Brain microvascular endothelial cell (primary cell): Measurements from ENCODE around the gene GP1BB.

ENCODE experiments used
- DNase-seq: peaks from one replicate; pipeline ENCODE4 v3.0.0-alpha.2; 2020
- H3K27ac ChIP-seq: fragments of 250-450 bp; sonication (Bioruptor Pico); 2 replicates; pipeline ENCODE4 v1.5.1; 2020; ENCODE audit warnings: mild to moderate bottlenecking, moderate library complexity
- H3K27me3 ChIP-seq: fragments of 250-450 bp; sonication (Bioruptor Pico); replicated peaks from 2 replicates; pipeline ENCODE4 v1.5.1; 2020; ENCODE audit warnings: mild to moderate bottlenecking
- H3K36me3 ChIP-seq: fragments of 250-450 bp; sonication (Bioruptor Pico); replicated peaks from 2 replicates; pipeline ENCODE4 v1.5.1; 2020; ENCODE audit warnings: mild to moderate bottlenecking
- H3K4me3 ChIP-seq: 2 replicates; pipeline ENCODE4 v1.5.1; 2011; ENCODE audit warnings: low read depth, mild to moderate bottlenecking, control low read depth, low read length, moderate library complexity
- in situ Hi-C: cut with HindIII; loops from 2 replicates; pipeline ENCODE4 v1.10.0; 2017; ENCODE audit warnings: low sequenced_read_pairs, low pct_ligation_motif_present
- TF ChIP-seq, protein P1 (sequence below): IDR thresholded peaks from 2 replicates; pipeline ENCODE4 v1.5.1; 2011; ENCODE audit warnings: low read depth, mild to moderate bottlenecking, moderate library complexity, low read length, control low read depth, inconsistent platforms; ENCODE audit errors: missing control alignments

Gene GP1BB

DNA sequence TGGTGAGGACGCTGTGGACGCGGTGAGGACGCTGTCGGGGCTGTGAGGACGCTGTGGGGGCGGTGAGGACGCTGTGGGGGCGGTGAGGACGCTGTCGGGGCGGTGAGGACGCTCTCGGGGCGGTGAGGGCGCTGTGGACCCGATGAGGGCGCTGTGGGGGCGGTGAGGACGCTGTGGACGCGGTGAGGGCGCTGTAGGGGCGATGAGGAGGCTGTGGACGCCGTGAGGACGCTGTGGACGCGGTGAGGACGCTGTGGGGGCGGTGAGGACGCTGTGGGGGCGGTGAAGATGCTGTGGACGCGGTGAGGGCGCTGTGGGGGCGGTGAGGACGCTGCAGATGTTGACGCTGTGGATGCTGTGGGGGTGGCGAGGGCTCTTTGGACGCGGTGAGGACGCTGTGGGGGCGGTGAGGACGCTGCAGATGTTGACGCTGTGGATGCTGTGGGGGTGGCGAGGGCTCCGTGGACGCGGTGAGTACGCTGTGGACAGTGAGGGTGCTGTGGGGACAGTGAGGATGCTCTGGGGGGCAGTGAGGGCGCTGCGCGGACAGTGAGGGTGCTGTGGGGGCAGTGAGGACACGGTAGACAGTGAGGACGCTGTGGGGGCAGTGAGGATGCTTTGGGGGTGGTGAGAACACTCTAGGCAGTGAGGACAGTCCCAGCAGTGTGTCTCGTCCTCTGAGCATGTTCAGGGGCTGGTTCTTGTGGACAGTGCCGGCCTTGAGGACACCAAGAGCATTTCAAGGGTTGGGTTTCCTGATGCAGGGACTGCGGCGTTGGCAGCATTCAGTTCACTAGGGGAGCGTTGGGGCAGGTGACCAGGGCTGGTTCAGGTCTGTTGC, 4.2 kb downstream of the GP1BB start:
- DNase-seq, result no peak
- in situ Hi-C loops, result no loop called here
- TF ChIP-seq, protein P1, sequence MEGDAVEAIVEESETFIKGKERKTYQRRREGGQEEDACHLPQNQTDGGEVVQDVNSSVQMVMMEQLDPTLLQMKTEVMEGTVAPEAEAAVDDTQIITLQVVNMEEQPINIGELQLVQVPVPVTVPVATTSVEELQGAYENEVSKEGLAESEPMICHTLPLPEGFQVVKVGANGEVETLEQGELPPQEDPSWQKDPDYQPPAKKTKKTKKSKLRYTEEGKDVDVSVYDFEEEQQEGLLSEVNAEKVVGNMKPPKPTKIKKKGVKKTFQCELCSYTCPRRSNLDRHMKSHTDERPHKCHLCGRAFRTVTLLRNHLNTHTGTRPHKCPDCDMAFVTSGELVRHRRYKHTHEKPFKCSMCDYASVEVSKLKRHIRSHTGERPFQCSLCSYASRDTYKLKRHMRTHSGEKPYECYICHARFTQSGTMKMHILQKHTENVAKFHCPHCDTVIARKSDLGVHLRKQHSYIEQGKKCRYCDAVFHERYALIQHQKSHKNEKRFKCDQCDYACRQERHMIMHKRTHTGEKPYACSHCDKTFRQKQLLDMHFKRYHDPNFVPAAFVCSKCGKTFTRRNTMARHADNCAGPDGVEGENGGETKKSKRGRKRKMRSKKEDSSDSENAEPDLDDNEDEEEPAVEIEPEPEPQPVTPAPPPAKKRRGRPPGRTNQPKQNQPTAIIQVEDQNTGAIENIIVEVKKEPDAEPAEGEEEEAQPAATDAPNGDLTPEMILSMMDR, result no peak
- Histone ChIP-seq H3K27me3 (no peaks in the 10 kb centered on the region), H3K36me3 (peaks cover 3% of the 10 kb centered on the region), H3K27ac (no peak overlapping the region), H3K4me3 (no peak overlapping the region)

DNA sequence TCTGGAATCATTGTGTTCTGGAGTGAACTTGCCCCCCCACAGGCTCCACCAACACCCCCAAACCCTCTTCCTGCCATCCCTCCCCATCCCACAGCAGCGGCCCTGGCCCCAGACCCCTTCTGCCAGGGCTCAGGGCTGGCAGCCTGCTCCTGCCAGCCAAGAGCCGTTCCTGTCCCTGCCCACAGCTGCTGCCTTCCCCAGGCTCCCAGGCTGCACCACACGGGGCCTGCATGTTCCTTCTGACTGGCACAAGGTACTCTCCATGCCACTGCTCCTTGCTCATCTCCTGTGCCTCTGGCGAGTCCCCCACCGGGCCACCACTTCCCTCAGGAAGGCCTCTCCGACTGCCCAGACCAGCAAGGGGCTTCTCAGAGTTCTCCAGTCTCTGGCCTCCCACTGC, 4.9 kb downstream of the GP1BB start:
- H3K36me3 ChIP-seq, result no peaks in the 10 kb centered on the region
- no peaks in the 10 kb centered on the region for H3K27me3 ChIP-seq
- TF ChIP-seq, protein P1, result no peak
- H3K4me3 ChIP-seq, result no peak overlapping the region
- no peak for DNase-seq
- no peak overlapping the region for H3K27ac ChIP-seq
- in situ Hi-C loops, result no loop called here

DNA sequence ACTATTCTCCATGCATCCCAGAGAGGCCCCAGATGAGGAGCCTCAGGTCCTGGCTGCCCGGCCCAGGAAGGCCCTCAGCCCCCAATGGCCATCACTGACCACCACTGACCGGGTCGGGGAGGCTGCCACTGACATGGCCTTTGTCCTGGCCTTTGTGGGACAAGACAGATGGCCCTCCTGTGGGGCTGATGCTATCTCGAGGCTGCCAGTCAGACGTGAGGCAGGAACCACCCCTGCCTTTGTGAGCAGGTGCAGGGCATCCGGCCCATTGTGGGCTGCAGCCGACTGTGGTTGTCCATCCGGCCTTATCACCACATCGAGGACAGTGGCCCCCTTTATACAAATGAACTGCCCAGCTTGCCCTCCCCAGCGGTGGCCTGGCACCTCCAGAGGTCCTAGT, 5.5 kb downstream of the GP1BB start:
- TF ChIP-seq, protein P1, result no peak
- in situ Hi-C loops, result no loop called here
- no peaks in the 10 kb centered on the region for H3K36me3 ChIP-seq
- no peak for DNase-seq
- H3K27ac ChIP-seq, result no peak overlapping the region
- no peak overlapping the region for H3K4me3 ChIP-seq
- H3K27me3 ChIP-seq, result no peaks in the 10 kb centered on the region

DNA sequence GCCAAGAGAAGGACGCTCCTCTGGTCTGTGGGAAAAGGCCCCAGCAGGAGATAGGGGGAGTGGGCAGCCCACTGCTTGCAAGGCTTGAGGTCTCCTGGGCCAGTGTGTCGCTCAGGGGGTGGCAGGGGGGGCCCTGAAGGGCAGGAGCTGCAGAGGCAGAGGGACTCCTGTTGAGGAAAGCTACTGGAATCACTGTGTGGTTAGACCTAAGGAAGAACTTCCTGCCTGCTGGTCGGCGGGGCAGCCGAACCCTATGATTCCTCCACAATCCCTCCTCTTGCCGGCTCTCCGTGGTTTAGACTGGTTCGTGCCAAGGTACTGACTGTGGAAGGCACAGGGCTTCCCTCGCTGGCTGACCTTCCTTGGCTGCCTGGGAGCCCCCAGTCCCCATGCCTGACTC, 6.2 kb downstream of the GP1BB start:
- Histone ChIP-seq H3K36me3 (no peaks in the 10 kb centered on the region), H3K27me3 (peaks cover 4% of the 10 kb centered on the region)
- TF ChIP-seq, protein P1, result no peak

DNA sequence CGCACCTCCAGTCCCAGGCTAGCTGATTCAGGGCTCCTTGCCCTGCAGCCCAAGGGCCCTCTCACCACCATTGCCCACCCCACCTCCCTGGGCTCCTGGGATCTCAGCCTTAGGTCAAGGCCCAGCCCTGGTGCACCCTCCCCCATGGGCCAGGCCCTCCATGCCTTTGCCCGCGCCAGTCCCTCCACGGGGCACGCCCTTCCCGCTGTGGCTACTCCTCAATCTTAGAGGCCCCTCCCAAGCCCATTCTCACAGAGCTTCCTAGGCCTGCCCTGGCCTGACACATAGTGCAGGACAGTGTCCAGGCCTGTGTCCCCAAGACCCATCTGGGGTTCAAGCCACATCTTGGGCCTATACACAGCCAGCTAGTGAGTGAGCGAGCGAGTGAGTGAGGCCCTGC, 6.9 kb downstream of the GP1BB start:
- Histone ChIP-seq H3K4me3 (no peak overlapping the region), H3K27ac (no peak overlapping the region), H3K27me3 (peaks cover 6% of the 10 kb centered on the region), H3K36me3 (no peaks in the 10 kb centered on the region)
- DNase-seq, result no peak
- in situ Hi-C loops, result no loop called here
- TF ChIP-seq, protein P1, result no peak

More for the DNA sequence above, 6.2 kb downstream of the GP1BB start:
- in situ Hi-C loops, result no loop called here
- no peak overlapping the region for H3K27ac ChIP-seq
- no peak for DNase-seq
- H3K4me3 ChIP-seq, result no peak overlapping the region
